Left lung (tissue), 10 donors: ENCODE measurements around the gene ZNF600. TPM values are rescaled to one million over a fixed set of nuclear protein-coding genes. Genes with fewer than 3 reads are reported as not detected.
"Not testable (repeated sequence)": the region's sequence is repeated elsewhere in the genome, so short reads cannot be mapped to it uniquely, and the experiment has no call there.

Experiments used
- ATAC-seq: fragments of 200-7000 bp; cut with Tn5 transposase; one replicate; pipeline ENCODE4 v1.9.1; 2020; ENCODE audit warnings: moderate library complexity
- DNase-seq, 4 donors: peaks; one replicate each; pipeline ENCODE4 v3.0.0-alpha.2; 2013 to 2020
- H3K27ac ChIP-seq, 2 donors: fragments of 200-600 bp; sonication (generic) in 1 of 2; one replicate each; pipeline versions ENCODE4 v1.5.0 to v1.8.0; 2020 to 2021
- H3K27me3 ChIP-seq, 2 donors: fragments of 200-600 bp; sonication (generic) in 1 of 2; one replicate each; pipeline versions ENCODE4 v1.5.0 to v1.8.0; 2020 to 2021
- H3K36me3 ChIP-seq, 2 donors: fragments of 200-600 bp; sonication (generic) in 1 of 2; one replicate each; pipeline versions ENCODE4 v1.5.0 to v1.8.0; 2020 to 2021
- H3K4me1 ChIP-seq, 2 donors: fragments of 200-600 bp; one replicate each; pipeline ENCODE4 v1.8.0; 2021
- H3K4me3 ChIP-seq, 2 donors: fragments of 200-600 bp; sonication (generic) in 1 of 2; one replicate each; pipeline versions ENCODE4 v1.5.0 to v1.8.0; 2020 to 2021; ENCODE audit warnings: mild to moderate bottlenecking in 1 of 2
- H3K9me3 ChIP-seq, 2 donors: fragments of 200-600 bp; sonication (generic) in 1 of 2; one replicate each; pipeline versions ENCODE4 v1.5.0 to v1.8.0; 2020 to 2021
- CTCF ChIP-seq, 2 donors: fragments of 200-600 bp; sonication (generic) in 1 of 2; IDR thresholded peaks; one replicate each; pipeline versions ENCODE4 v1.5.0 to v1.8.0; 2021; ENCODE audit warnings: antibody characterized with exemption in 2 of 2
- intact Hi-C, 2 donors: fragments of 100-400 bp; cut with DNase I; formaldehyde crosslinking; loops; one replicate each; pipeline versions ENCODE4 v1.11.2 to v1.14.2; 2022
- polyA plus RNA-seq, 6 donors: library from polyadenylated mRNA; unstranded; fragments of 120-200 nt; gene quantifications; one replicate each; pipeline ENCODE4 v1.2.1, GENCODE V29; 2013; ENCODE audit not compliant: insufficient read length in 6 of 6
- total RNA-seq, 2 donors: library from RNA; stranded (reverse); fragmentation: NEBNext Ultra II Directional; extraction: Animal tissue kit (Norgen Biotek cat#: 25700); gene quantifications; one replicate each; pipeline ENCODE4 v1.2.1, GENCODE V29; 2021
- donor health status: DM: no; HTN: yes; CAD: no.
- donor health status: DM: no; HTN: no; CAD: no.

Gene ZNF600
- total and polyA plus RNA-seq, 8 donors, result 6.3 to 14.2 (median 8.3) TPM

- DNase-seq (no peak), ATAC-seq (no peak)
- Histone ChIP-seq H3K4me1 (no peaks in the 10 kb centered on the region), H3K9me3 (peaks cover 0 to 3% of the 10 kb centered on the region in 2 donors), H3K27me3 (no peaks in the 10 kb centered on the region), H3K4me3 (no peak overlapping the region), H3K36me3 (peaks cover 0 to 71% of the 10 kb centered on the region in 2 donors), H3K27ac (no peak overlapping the region)
- intact Hi-C loops, result no loop called here
- no peak for TF ChIP-seq CTCF (IDR thresholded peaks at IDR 0.05)
Measured at GRCh38 chr19:52722062-52723003, 64.3 kb downstream of the ZNF600 start.

DNA sequence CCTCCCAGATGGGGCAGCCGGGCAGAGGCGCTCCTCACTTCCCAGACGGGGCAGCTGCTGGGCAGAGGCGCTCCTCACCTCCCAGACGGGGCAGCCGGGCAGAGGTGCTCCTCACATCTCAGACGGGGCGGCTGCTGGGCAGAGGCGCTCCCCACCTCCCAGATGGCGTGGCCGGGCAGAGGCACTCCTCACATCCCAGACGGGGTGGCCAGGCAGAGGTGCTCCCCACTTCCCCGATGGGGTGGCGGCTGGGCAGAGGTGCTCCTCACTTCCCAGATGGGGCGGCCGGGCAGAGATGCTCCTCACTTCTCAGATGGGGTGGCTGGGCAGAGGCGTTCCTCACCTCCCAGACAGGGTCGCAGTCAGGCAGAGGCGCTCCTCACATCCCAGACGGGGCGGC lies 66.0 kb downstream of the ZNF600 start:
- DNase-seq, H3K4me3 ChIP-seq, H3K27me3 ChIP-seq, H3K27ac ChIP-seq, H3K4me1 ChIP-seq, ATAC-seq, H3K9me3 ChIP-seq, intact Hi-C loops: not testable (repeated sequence)
- peaks cover 0 to 54% of the 10 kb centered on the region in 2 donors for H3K36me3 ChIP-seq

- Histone ChIP-seq H3K27ac (no peak overlapping the region), H3K4me3 (no peak overlapping the region), H3K27me3 (no peaks in the 10 kb centered on the region), H3K4me1 (no peaks in the 10 kb centered on the region), H3K9me3 (peaks cover 0 to 3% of the 10 kb centered on the region in 2 donors), H3K36me3 (peaks cover 0 to 68% of the 10 kb centered on the region in 2 donors)
- intact Hi-C loops, result no loop called here
- ATAC-seq, result no peak
- TF ChIP-seq CTCF (IDR thresholded peaks at IDR 0.05), result no peak
- no peak for DNase-seq
Measured at GRCh38 chr19:52716522-52716921, 70.1 kb downstream of the ZNF600 start.

GRCh38 chr19:52715902-52716301 lies 70.7 kb downstream of the ZNF600 start:
- H3K4me1 ChIP-seq, H3K27me3 ChIP-seq, H3K27ac ChIP-seq, intact Hi-C loops, H3K9me3 ChIP-seq, ATAC-seq, H3K4me3 ChIP-seq, DNase-seq: not testable (repeated sequence)
- peaks cover 0 to 68% of the 10 kb centered on the region in 2 donors for H3K36me3 ChIP-seq

GRCh38 chr19:52715330-52715729 lies 71.3 kb downstream of the ZNF600 start:
- not testable (repeated sequence) for H3K27ac ChIP-seq

More at GRCh38 chr19:52715330-52715729, 71.3 kb downstream of the ZNF600 start:
- H3K27me3 ChIP-seq, intact Hi-C loops, DNase-seq, H3K4me3 ChIP-seq, H3K4me1 ChIP-seq, ATAC-seq: not testable (repeated sequence)
- peaks cover 0 to 68% of the 10 kb centered on the region in 2 donors for H3K36me3 ChIP-seq
- H3K9me3 ChIP-seq, result peaks cover 0 to 10% of the 10 kb centered on the region in 2 donors

Other genes with a start within 250 kb of the ZNF600 start
- gene ZNF701, start 216.5 kb downstream of the ZNF600 start, total RNA-seq, result 10 to 100 TPM; 18.1 to 19.1 TPM
- 10 to 100 TPM; 19.4 to 22.3 (median 20.8) TPM for gene ZNF701, start 216.5 kb downstream of the ZNF600 start, polyA plus RNA-seq
- 10 to 100 TPM; 44.0 to 44.1 TPM for gene ZNF83, start 148.4 kb downstream of the ZNF600 start, total RNA-seq
- 100 to 1,000 TPM in 5 of 6 donors, 10 to 100 TPM in 1; 69.3 to 187 (median 119) TPM for gene ZNF83, start 148.4 kb downstream of the ZNF600 start, polyA plus RNA-seq
- gene ZNF611, start 51.7 kb downstream of the ZNF600 start, total RNA-seq, result 10 to 100 TPM; 24.6 to 26.6 TPM
- 10 to 100 TPM; 14.1 to 18.5 (median 15.6) TPM for gene ZNF611, start 51.7 kb downstream of the ZNF600 start, polyA plus RNA-seq
- gene ZNF28, start 34.8 kb upstream of the ZNF600 start, total RNA-seq, result 10 to 100 TPM; 18.8 to 24.4 TPM
- 10 to 100 TPM; 14.1 to 18.7 (median 16.6) TPM for gene ZNF28, start 34.8 kb upstream of the ZNF600 start, polyA plus RNA-seq
- 10 to 100 TPM; 17.4 to 20.9 TPM for gene ZNF468, start 70.8 kb upstream of the ZNF600 start, total RNA-seq
- gene ZNF468, start 70.8 kb upstream of the ZNF600 start, polyA plus RNA-seq, result 10 to 100 TPM; 32.5 to 40.0 (median 35.4) TPM
- gene ZNF320, start 110.8 kb upstream of the ZNF600 start, total RNA-seq, result 10 to 100 TPM in 1 of 2 donors, 1 to 10 TPM in 1; 7.6 to 21.0 TPM
- 10 to 100 TPM; 29.9 to 39.9 (median 34.8) TPM for gene ZNF320, start 110.8 kb upstream of the ZNF600 start, polyA plus RNA-seq
- gene ZNF888, start 136.6 kb upstream of the ZNF600 start, total RNA-seq, result 1 to 10 TPM; 5.7 to 8.0 TPM
- gene ZNF888, start 136.6 kb upstream of the ZNF600 start, polyA plus RNA-seq, result 10 to 100 TPM; 11.3 to 17.2 (median 13.6) TPM
- 10 to 100 TPM; 10.9 to 12.2 TPM for gene ZNF816, start 176.1 kb upstream of the ZNF600 start, total RNA-seq
- 10 to 100 TPM; 16.9 to 23.3 (median 18.4) TPM for gene ZNF816, start 176.1 kb upstream of the ZNF600 start, polyA plus RNA-seq
- gene ERVV-1, start 227.1 kb upstream of the ZNF600 start, total RNA-seq, result not detected
- gene ERVV-1, start 227.1 kb upstream of the ZNF600 start, polyA plus RNA-seq, result under 1 TPM in 4 of 6 donors, not detected in 2; 0.06 to 0.11 (median 0.06) TPM